ENCODE data around the gene HHAT. TPM values are rescaled to one million over a fixed set of nuclear protein-coding genes. Genes with fewer than 3 reads are reported as not detected.

The HHAT gene
- total and polyA plus RNA-seq, 2 donors (not counting 3 experiments of a cell fraction or from before 2014, with no cell fraction given) = 2.4 to 4.3 TPM

GRCh38 chr1:210445931-210446330, 117.2 kb downstream of the HHAT start:
- FAIRE-seq (no peak), DNase-seq (ENCODE audit: low read depth, low spot score) (no peak)
- H3K4me1 ChIP-seq (ENCODE audit: control insufficient read depth, extremely low read depth, insufficient read depth, low read length) = no peaks in the 10 kb centered on the region
- H3K9ac ChIP-seq (replicated peaks; ENCODE audit: extremely low read depth, insufficient read depth, low read length) = no peak overlapping the region
- BruUV-seq (replicated peaks) = no TSS peak
- ChIA-PET CTCF (interaction anchor here (3.3 to 7.8 kb wide), 3 partner anchors 40 to 1068 kb away, joined by 22 to 163 read pairs (median 23); partner anchors contain the start of gene KCNH1), POLR2A (no interaction called here)
- no peak overlapping the region for H3K4me3 ChIP-seq (replicated peaks in 1 of 3; ENCODE audit: insufficient read depth in 1 of 3, low read depth in 1 of 3, low read length in 3 of 3)
- H3K27ac ChIP-seq (ENCODE audit: insufficient read depth, low read depth, low read length) = no peak overlapping the region
- intact Hi-C loops (cut with micrococcal nuclease) (no loop called here), dilution Hi-C loops (cut with MboI; ENCODE audit: extremely low pct_ligation_motif_present, low sequenced_read_pairs) (no loop called here)
- no peak overlapping the region for H2AFZ ChIP-seq (ENCODE audit: low read depth, low read length)
- H3K27me3 ChIP-seq (ENCODE audit: control insufficient read depth in 2 of 2, insufficient read depth in 2 of 2, low read length in 2 of 2) = no peaks in the 10 kb centered on the region
- no peaks in the 10 kb centered on the region for H3K9me1 ChIP-seq (replicated peaks; ENCODE audit: control insufficient read depth, extremely low read depth, insufficient read depth, low read length)
- H3K9me3 ChIP-seq (replicated peaks; ENCODE audit: control insufficient read depth, insufficient read depth, low read length) = no peaks in the 10 kb centered on the region
- H3K36me3 ChIP-seq (ENCODE audit: control insufficient read depth in 2 of 2, extremely low read depth in 1 of 2, insufficient read depth in 2 of 2, low read length in 2 of 2) = no peaks in the 10 kb centered on the region
- H4K20me1 ChIP-seq (replicated peaks; ENCODE audit: control insufficient read depth, extremely low read depth, insufficient read depth, low read length) = no peaks in the 10 kb centered on the region
- no peak for TF ChIP-seq CTCF (IDR thresholded peaks at IDR 0.05; ENCODE audit: extremely low read depth in 1 of 2, insufficient read depth in 1 of 2, low read depth in 1 of 2, low read length in 2 of 2)
- TF ChIP-seq POLR2A (IDR thresholded peaks at IDR 0.05; ENCODE audit: low read depth, low read length) = no peak
- no peak for TF ChIP-seq POLR2AphosphoS5 (IDR thresholded peaks at IDR 0.05; ENCODE audit: insufficient read depth, low read depth, low read length)
- no peak for TF ChIP-seq MAX (IDR thresholded peaks at IDR 0.05; ENCODE audit: insufficient read depth, insufficient read length)
- no peak for TF ChIP-seq EZH2 (IDR thresholded peaks at IDR 0.05; ENCODE audit: borderline replicate concordance, low read depth, low read length, severe bottlenecking)
- no peak for TF ChIP-seq GATA2 (IDR thresholded peaks at IDR 0.05; ENCODE audit: insufficient read depth, insufficient read length, low read depth, low read length)
- no peak for TF ChIP-seq MYC (IDR thresholded peaks at IDR 0.05; ENCODE audit: low read depth, low read length)
- no peak for TF ChIP-seq JUN (IDR thresholded peaks at IDR 0.05; ENCODE audit: borderline replicate concordance, insufficient read depth, insufficient read length, low read depth)
- no peak for TF ChIP-seq FOS (IDR thresholded peaks at IDR 0.05; ENCODE audit: borderline replicate concordance, insufficient read depth, low read length)
- H3K4me2 ChIP-seq (ENCODE audit: insufficient read depth, low read length) = no peak overlapping the region
- no peaks in the 10 kb centered on the region for H3K79me2 ChIP-seq (ENCODE audit: control insufficient read depth, insufficient read depth, low read length)
